Mesendoderm (in vitro differentiated cells): ENCODE measurements around the gene STARD9.

Source experiments
- DNase-seq: peaks from one replicate; pipeline ENCODE4 v3.0.0; 2013
- H2AK5ac ChIP-seq: 2 replicates; pipeline ENCODE4 v1.6.1; 2013; ENCODE audit warnings: low read length, inconsistent platforms
- H2BK120ac ChIP-seq: 2 replicates; pipeline ENCODE4 v1.6.1; 2013; ENCODE audit warnings: low read depth, mild to moderate bottlenecking, low read length, moderate library complexity, mixed read lengths
- H2BK15ac ChIP-seq: replicated peaks from 2 replicates; pipeline ENCODE4 v1.6.1; 2013; ENCODE audit warnings: low read depth, mild to moderate bottlenecking, moderate library complexity
- H2BK5ac ChIP-seq: 2 replicates; pipeline ENCODE4 v1.6.1; 2013; ENCODE audit warnings: low read length, inconsistent platforms
- H3K18ac ChIP-seq: 2 replicates; pipeline ENCODE4 v1.6.1; 2013; ENCODE audit warnings: mild to moderate bottlenecking, low read length, mixed read lengths
- H3K23ac ChIP-seq: one replicate; pipeline ENCODE4 v1.6.1; 2013; ENCODE audit warnings: low read length
- H3K27ac ChIP-seq: 2 replicates; pipeline ENCODE4 v1.5.1; 2013; ENCODE audit warnings: low read depth, mild to moderate bottlenecking, inconsistent platforms, low read length, moderate library complexity
- H3K27me3 ChIP-seq: 2 replicates; pipeline ENCODE4 v1.6.1; 2013; ENCODE audit warnings: low read length, control low read depth, mild to moderate bottlenecking, inconsistent platforms; ENCODE audit not compliant: insufficient read depth, poor library complexity
- H3K36me3 ChIP-seq: 2 replicates; pipeline ENCODE4 v1.6.1; 2013; ENCODE audit warnings: low read length, inconsistent platforms; ENCODE audit not compliant: control insufficient read depth, insufficient read depth
- H3K4ac ChIP-seq: one replicate; pipeline ENCODE4 v1.6.1; 2013; ENCODE audit warnings: low read depth, mild to moderate bottlenecking, low read length, moderate library complexity
- H3K4me1 ChIP-seq: 2 replicates; pipeline ENCODE4 v1.6.1; 2013; ENCODE audit warnings: low read depth, low read length, inconsistent platforms; ENCODE audit not compliant: control insufficient read depth
- H3K4me2 ChIP-seq: 2 replicates; pipeline ENCODE4 v1.6.1; 2013; ENCODE audit warnings: low read length
- H3K4me3 ChIP-seq: 2 replicates; pipeline ENCODE4 v1.5.1; 2013; ENCODE audit warnings: mild to moderate bottlenecking, low read length
- H3K56ac ChIP-seq: one replicate; pipeline ENCODE4 v1.6.1; 2013; ENCODE audit warnings: low read length
- H3K79me1 ChIP-seq: 2 replicates; pipeline ENCODE4 v1.6.1; 2013; ENCODE audit warnings: low read length, inconsistent platforms
- H3K79me2 ChIP-seq: 2 replicates; pipeline ENCODE4 v1.6.1; 2013; ENCODE audit warnings: mild to moderate bottlenecking, low read length; ENCODE audit not compliant: control insufficient read depth, insufficient read depth
- H3K9ac ChIP-seq: 2 replicates; pipeline ENCODE4 v1.6.1; 2013; ENCODE audit warnings: low read length, inconsistent platforms
- H4K5ac ChIP-seq: one replicate; pipeline ENCODE4 v1.6.1; 2013; ENCODE audit warnings: low read length
- H4K8ac ChIP-seq: one replicate; pipeline ENCODE4 v1.6.1; 2013; ENCODE audit warnings: low read depth, mild to moderate bottlenecking, control low read depth, low read length, moderate library complexity
- WGBS: extraction: QIAGEN DNeasy Blood & Tissue Kit; methylation state at CpG from one replicate; pipeline ENCODE4 v1.1.7; 2013; ENCODE audit warnings: low lambda C conversion rate, missing lambda C conversion rate; ENCODE audit not compliant: insufficient coverage; ENCODE audit errors: extremely low coverage; 5-methylcytosine and 5-hydroxymethylcytosine counted together

Gene STARD9

DNA sequence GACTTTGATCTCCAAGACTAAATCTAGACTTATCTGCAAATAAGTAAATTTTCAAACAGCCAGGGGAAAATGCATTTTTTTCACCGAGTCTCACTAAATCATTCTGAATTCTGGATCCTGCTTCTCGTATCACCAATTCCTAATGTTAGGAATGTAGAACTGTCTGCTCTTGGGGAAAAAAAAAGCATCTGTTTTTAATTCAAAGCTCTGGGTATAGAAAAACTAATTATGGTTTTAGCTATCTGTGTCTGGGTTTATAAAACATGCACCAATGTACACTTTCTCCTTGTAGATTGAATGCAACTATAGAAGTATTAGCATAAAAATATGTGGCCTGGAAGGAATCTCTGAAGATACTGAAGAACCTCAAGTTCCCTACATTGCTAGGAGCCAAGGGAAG, 166.3 kb downstream of the STARD9 start:
- no peak overlapping the region for H3K56ac ChIP-seq
- no peak overlapping the region for H3K4me2 ChIP-seq
- H4K5ac ChIP-seq = no peak overlapping the region
- no CpG with 5 or more reads among the region's 2 CpGs for WGBS
- H3K23ac ChIP-seq = no peak overlapping the region
- no peak overlapping the region for H3K4ac ChIP-seq
- no peak overlapping the region for H3K18ac ChIP-seq
- no peak overlapping the region for H2BK5ac ChIP-seq
- H3K4me3 ChIP-seq = no peak overlapping the region
- H3K79me2 ChIP-seq = no peaks in the 10 kb centered on the region
- no peaks in the 10 kb centered on the region for H3K27me3 ChIP-seq
- no peak for DNase-seq
- no peak overlapping the region for H2BK15ac ChIP-seq
- H4K8ac ChIP-seq = no peak overlapping the region
- H3K4me1 ChIP-seq = no peaks in the 10 kb centered on the region
- no peak overlapping the region for H3K9ac ChIP-seq
- no peaks in the 10 kb centered on the region for H3K36me3 ChIP-seq
- no peak overlapping the region for H3K27ac ChIP-seq
- no peak overlapping the region for H2AK5ac ChIP-seq
- H3K79me1 ChIP-seq = no peaks in the 10 kb centered on the region
- no peak overlapping the region for H2BK120ac ChIP-seq

DNA sequence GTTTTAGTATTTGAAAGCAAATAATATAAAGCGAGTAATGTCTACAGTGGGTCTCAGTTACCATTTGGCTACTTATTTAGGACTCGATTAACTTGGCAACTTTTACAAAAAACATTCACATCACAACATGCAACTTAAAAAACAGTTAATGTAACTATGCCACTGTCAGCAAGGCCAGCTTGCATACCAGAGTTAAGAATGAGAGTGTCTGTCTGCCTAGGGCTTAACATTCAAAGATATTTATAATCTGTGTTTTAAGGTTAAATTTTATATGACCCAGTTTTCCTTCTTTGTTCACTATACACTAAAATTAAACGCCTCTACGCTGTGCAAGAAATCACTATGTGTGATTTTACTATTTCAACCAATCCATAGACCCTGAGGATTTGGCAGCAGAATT, 166.7 kb downstream of the STARD9 start:
- no peak overlapping the region for H2BK5ac ChIP-seq
- no peak overlapping the region for H3K4me3 ChIP-seq
- no peaks in the 10 kb centered on the region for H3K36me3 ChIP-seq
- no peak for DNase-seq
- no peaks in the 10 kb centered on the region for H3K27me3 ChIP-seq
- no peak overlapping the region for H3K18ac ChIP-seq
- no CpG with 5 or more reads among the region's 4 CpGs for WGBS
- no peaks in the 10 kb centered on the region for H3K4me1 ChIP-seq
- H2BK15ac ChIP-seq = no peak overlapping the region
- no peak overlapping the region for H2AK5ac ChIP-seq
- H4K5ac ChIP-seq = no peak overlapping the region
- H3K79me2 ChIP-seq = no peaks in the 10 kb centered on the region
- H3K4ac ChIP-seq = no peak overlapping the region
- H3K4me2 ChIP-seq = no peak overlapping the region
- H3K9ac ChIP-seq = no peak overlapping the region
- H3K23ac ChIP-seq = no peak overlapping the region
- H3K56ac ChIP-seq = no peak overlapping the region
- H3K79me1 ChIP-seq = no peaks in the 10 kb centered on the region
- no peak overlapping the region for H3K27ac ChIP-seq
- no peak overlapping the region for H2BK120ac ChIP-seq
- H4K8ac ChIP-seq = no peak overlapping the region

DNA sequence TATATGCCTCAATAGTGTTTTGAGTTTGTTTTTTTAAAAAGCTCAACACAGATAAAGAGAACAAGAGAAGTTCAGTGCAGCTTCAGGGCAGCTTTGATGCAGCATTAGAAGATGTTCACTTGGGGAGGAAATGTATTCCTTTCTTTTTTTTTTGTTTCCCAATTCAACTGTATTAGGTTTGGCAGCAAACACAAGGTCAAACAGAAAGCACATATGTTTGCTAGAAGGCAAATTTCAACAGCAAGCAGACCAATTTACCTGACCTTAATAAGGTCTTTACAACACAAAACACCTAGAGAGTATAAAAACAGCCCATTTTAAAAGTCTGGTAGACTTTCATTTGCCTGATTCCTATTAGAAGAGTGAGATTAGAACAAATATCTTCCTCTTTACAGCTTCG, 168.8 kb downstream of the STARD9 start:
- Histone ChIP-seq H2BK120ac (no peak overlapping the region), H4K8ac (no peak overlapping the region), H3K79me1 (no peaks in the 10 kb centered on the region), H2BK5ac (no peak overlapping the region), H3K18ac (no peak overlapping the region), H3K23ac (no peak overlapping the region), H3K27ac (no peak overlapping the region), H3K56ac (no peak overlapping the region), H2BK15ac (no peak overlapping the region), H3K36me3 (no peaks in the 10 kb centered on the region), H3K4me1 (no peaks in the 10 kb centered on the region), H3K4me2 (no peak overlapping the region), H4K5ac (no peak overlapping the region), H3K27me3 (no peaks in the 10 kb centered on the region), H3K4me3 (no peak overlapping the region), H2AK5ac (no peak overlapping the region), H3K4ac (no peak overlapping the region), H3K9ac (no peak overlapping the region), H3K79me2 (no peaks in the 10 kb centered on the region)
- DNase-seq = no peak
- no CpG with 5 or more reads among the region's 1 CpG for WGBS

DNA sequence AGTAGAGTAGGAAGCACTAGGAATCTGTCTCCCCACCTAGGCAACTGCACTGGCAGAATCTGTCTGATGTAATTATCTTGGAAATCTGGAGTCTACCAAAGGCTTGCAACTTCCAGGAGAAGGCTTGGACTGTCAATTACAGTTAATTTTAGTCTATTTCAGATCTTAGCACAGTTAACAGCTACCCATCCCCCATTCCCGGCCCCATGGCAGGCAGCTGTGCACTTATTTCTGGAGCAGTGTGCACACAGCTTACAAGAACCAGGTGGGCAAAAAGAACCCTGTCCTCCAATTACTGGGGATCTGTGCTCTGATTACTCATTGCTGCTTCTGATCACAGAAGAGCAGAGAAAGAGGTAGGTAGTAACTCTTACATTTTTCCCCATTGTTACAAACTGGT, 173.9 kb downstream of the STARD9 start:
- Histone ChIP-seq H3K4ac (no peak overlapping the region), H3K4me1 (no peaks in the 10 kb centered on the region), H4K5ac (no peak overlapping the region), H3K4me3 (no peak overlapping the region), H3K79me1 (no peaks in the 10 kb centered on the region), H4K8ac (no peak overlapping the region), H3K79me2 (no peaks in the 10 kb centered on the region), H3K23ac (no peak overlapping the region), H2BK120ac (no peak overlapping the region), H3K27ac (no peak overlapping the region), H3K27me3 (no peaks in the 10 kb centered on the region), H2BK15ac (no peak overlapping the region), H2BK5ac (no peak overlapping the region), H3K36me3 (no peaks in the 10 kb centered on the region), H3K4me2 (no peak overlapping the region), H2AK5ac (no peak overlapping the region), H3K18ac (no peak overlapping the region), H3K9ac (no peak overlapping the region), H3K56ac (no peak overlapping the region)
- WGBS = no CpG with 5 or more reads among the region's 1 CpG
- DNase-seq = no peak

DNA sequence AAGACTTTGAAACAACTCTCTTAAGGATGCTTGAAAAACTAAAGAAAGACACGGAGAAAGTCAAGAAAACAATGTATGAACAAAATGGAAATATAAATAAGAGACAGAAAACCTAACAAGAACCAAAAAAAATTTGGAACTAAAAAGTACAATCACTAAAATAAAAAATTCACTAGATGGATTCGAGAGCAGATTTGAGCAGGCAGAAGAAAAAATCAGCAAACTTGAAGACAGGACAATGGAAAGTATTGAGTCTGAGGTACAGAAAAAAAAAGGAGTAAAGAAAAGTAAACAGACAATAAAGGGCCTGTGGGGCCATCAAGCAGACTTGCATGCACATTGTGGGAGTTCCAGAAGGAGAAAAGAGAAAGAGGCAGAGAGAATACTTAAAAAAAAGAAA, 174.9 kb downstream of the STARD9 start:
- Histone ChIP-seq H3K79me1 (no peaks in the 10 kb centered on the region), H2BK120ac (no peak overlapping the region), H4K8ac (no peak overlapping the region), H3K23ac (no peak overlapping the region), H2BK5ac (no peak overlapping the region), H2BK15ac (no peak overlapping the region), H3K27ac (no peak overlapping the region), H3K9ac (no peak overlapping the region), H3K18ac (no peak overlapping the region), H3K56ac (no peak overlapping the region), H3K4me3 (no peak overlapping the region), H3K36me3 (no peaks in the 10 kb centered on the region), H3K4me2 (no peak overlapping the region), H3K4me1 (no peaks in the 10 kb centered on the region), H3K79me2 (no peaks in the 10 kb centered on the region), H3K27me3 (no peaks in the 10 kb centered on the region), H3K4ac (no peak overlapping the region), H4K5ac (no peak overlapping the region), H2AK5ac (no peak overlapping the region)
- WGBS = no CpG with 5 or more reads among the region's 2 CpGs
- DNase-seq = no peak

DNA sequence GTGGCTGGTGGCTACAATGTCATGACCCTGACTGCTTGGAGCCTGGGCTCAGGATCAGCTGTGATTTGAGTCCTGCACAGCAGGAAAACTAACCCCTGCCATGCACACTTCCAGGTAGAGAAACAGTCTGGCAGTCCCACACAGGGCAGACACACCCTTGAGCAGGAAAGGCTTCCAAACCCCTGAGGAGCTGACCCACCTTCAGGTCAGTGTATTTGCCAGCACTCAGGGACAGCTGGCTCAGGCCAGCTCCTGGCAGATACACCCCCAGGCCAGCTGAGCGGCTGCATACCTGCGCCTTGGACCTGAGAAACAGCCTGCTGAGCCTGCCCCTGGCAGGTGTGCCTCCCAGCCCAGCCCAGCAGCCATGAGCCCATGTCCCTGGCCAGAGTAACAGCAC, 183.7 kb downstream of the STARD9 start:
- H2BK5ac ChIP-seq = no peak overlapping the region
- H3K27ac ChIP-seq = no peak overlapping the region
- no peak overlapping the region for H3K23ac ChIP-seq
- H4K8ac ChIP-seq = no peak overlapping the region
- H2AK5ac ChIP-seq = no peak overlapping the region
- no peak overlapping the region for H3K56ac ChIP-seq
- no peaks in the 10 kb centered on the region for H3K27me3 ChIP-seq
- WGBS = no CpG with 5 or more reads among the region's 2 CpGs
- H3K36me3 ChIP-seq = no peaks in the 10 kb centered on the region
- H3K9ac ChIP-seq = no peak overlapping the region
- H4K5ac ChIP-seq = no peak overlapping the region
- H2BK120ac ChIP-seq = no peak overlapping the region
- H3K4me3 ChIP-seq = no peak overlapping the region
- H3K79me2 ChIP-seq = no peaks in the 10 kb centered on the region
- H3K18ac ChIP-seq = no peak overlapping the region
- no peak overlapping the region for H3K4ac ChIP-seq
- no peak overlapping the region for H3K4me2 ChIP-seq
- peaks cover 2% of the 10 kb centered on the region for H3K79me1 ChIP-seq
- no peak overlapping the region for H2BK15ac ChIP-seq
- H3K4me1 ChIP-seq = no peaks in the 10 kb centered on the region
- no peak for DNase-seq
